HepG2 (cell line): ENCODE measurements around the gene CCDC82. TPM values are rescaled to one million over a fixed set of nuclear protein-coding genes. Genes with fewer than 3 reads are reported as not detected.

Source experiments
- BATF2 ChIP-seq: sonication (generic); formaldehyde crosslinking; IDR thresholded peaks from 2 replicates; pipeline ENCODE4 v1.8.0; 2022; ENCODE audit warnings: mild to moderate bottlenecking, missing genetic modification reagents, moderate library complexity
- CEBPG ChIP-seq: IDR thresholded peaks from 2 replicates; pipeline ENCODE4 v1.6.1; 2016
- DBP ChIP-seq: sonication (generic); formaldehyde crosslinking; IDR thresholded peaks from 2 replicates; pipeline ENCODE4 v1.4.0; 2020; ENCODE audit warnings: missing genetic modification reagents; ENCODE audit errors: not compliant biosample characterization
- ESRRA ChIP-seq: sonication (generic); formaldehyde crosslinking; IDR thresholded peaks from 2 replicates; pipeline ENCODE4 v1.5.1; 2020; ENCODE audit warnings: mild to moderate bottlenecking, low read depth, missing genetic modification reagents
- FOSL1 ChIP-seq: sonication (generic); formaldehyde crosslinking; IDR thresholded peaks from 2 replicates; pipeline ENCODE4 v1.9.0; 2021; ENCODE audit warnings: missing genetic modification reagents, borderline replicate concordance
- FOXC1 ChIP-seq: sonication (generic); formaldehyde crosslinking; IDR thresholded peaks from 2 replicates; pipeline ENCODE4 v1.8.0; 2022; ENCODE audit warnings: mild to moderate bottlenecking, missing genetic modification reagents, borderline replicate concordance
- FOXO1 ChIP-seq: sonication (generic); formaldehyde crosslinking; IDR thresholded peaks from 2 replicates; pipeline ENCODE4 v1.4.0; 2020; ENCODE audit warnings: missing genetic modification reagents
- HOMEZ ChIP-seq: IDR thresholded peaks from 2 replicates; pipeline ENCODE4 v1.6.1; 2016; ENCODE audit warnings: low read depth
- HOXD1 ChIP-seq: sonication (generic); formaldehyde crosslinking; IDR thresholded peaks from 2 replicates; pipeline ENCODE4 v1.5.0; 2020; ENCODE audit warnings: missing genetic modification reagents
- ISX ChIP-seq: sonication (generic); formaldehyde crosslinking; conservative IDR thresholded peaks from 2 replicates; pipeline ENCODE4 v1.5.0; 2020; ENCODE audit warnings: missing genetic modification reagents
- RXRB ChIP-seq: IDR thresholded peaks from 2 replicates; pipeline ENCODE4 v1.6.1; 2016; ENCODE audit warnings: borderline replicate concordance, missing genetic modification reagents, missing compliant biosample characterization
- SIX1 ChIP-seq: sonication (generic); formaldehyde crosslinking; IDR thresholded peaks from 2 replicates; pipeline ENCODE4 v1.4.0; 2020; ENCODE audit warnings: missing genetic modification reagents, borderline replicate concordance
- SRSF4 ChIP-seq: fragments of 200-400 bp; formaldehyde crosslinking; IDR thresholded peaks from one replicate; pipeline ENCODE4 v1.6.1; 2018; ENCODE audit warnings: mild to moderate bottlenecking, low read depth, low read length, moderate library complexity; ENCODE audit not compliant: poor library complexity, severe bottlenecking
- TGIF2 ChIP-seq: IDR thresholded peaks from 2 replicates; pipeline ENCODE4 v1.6.1; 2016; ENCODE audit warnings: control low read depth, missing compliant biosample characterization
- TIGD3 ChIP-seq: sonication (generic); formaldehyde crosslinking; IDR thresholded peaks from 2 replicates; pipeline ENCODE4 v1.5.1; 2020; ENCODE audit warnings: mild to moderate bottlenecking, missing genetic modification reagents, borderline replicate concordance
- ZFP1 ChIP-seq: IDR thresholded peaks from 2 replicates; pipeline ENCODE4 v1.6.1; 2016
- ZMYM2 ChIP-seq: sonication (generic); formaldehyde crosslinking; IDR thresholded peaks from 2 replicates; pipeline ENCODE4 v1.8.0; 2022; ENCODE audit warnings: mild to moderate bottlenecking, missing genetic modification reagents
- ZNF10 ChIP-seq: sonication (generic); formaldehyde crosslinking; IDR thresholded peaks from 2 replicates; pipeline ENCODE4 v1.4.0; 2020; ENCODE audit warnings: mild to moderate bottlenecking, low read depth, missing genetic modification reagents, borderline replicate concordance
- ZNF343 ChIP-seq: sonication (generic); formaldehyde crosslinking; IDR thresholded peaks from 2 replicates; pipeline ENCODE4 v1.4.0; 2020; ENCODE audit warnings: mild to moderate bottlenecking, missing genetic modification reagents
- ZNF501 ChIP-seq: sonication (generic); formaldehyde crosslinking; IDR thresholded peaks from 2 replicates; pipeline ENCODE4 v1.5.1; 2020; ENCODE audit warnings: mild to moderate bottlenecking, moderate library complexity, missing genetic modification reagents
- ZNF564 ChIP-seq: sonication (generic); formaldehyde crosslinking; IDR thresholded peaks from 2 replicates; pipeline ENCODE4 v1.8.1; 2023; ENCODE audit warnings: mild to moderate bottlenecking, missing genetic modification reagents
- ZNF576 ChIP-seq: sonication (generic); formaldehyde crosslinking; IDR thresholded peaks from 2 replicates; pipeline ENCODE4 v1.4.0; 2020; ENCODE audit warnings: mild to moderate bottlenecking, missing genetic modification reagents
- ZNF615 ChIP-seq: sonication (generic); formaldehyde crosslinking; IDR thresholded peaks from 2 replicates; pipeline ENCODE4 v1.5.0; 2020; ENCODE audit warnings: mild to moderate bottlenecking, missing genetic modification reagents, borderline replicate concordance
- ZNF747 ChIP-seq: sonication (generic); formaldehyde crosslinking; IDR thresholded peaks from 2 replicates; pipeline ENCODE4 v1.8.1; 2023; ENCODE audit warnings: missing genetic modification reagents, mild to moderate bottlenecking, borderline replicate concordance
- ZNF784 ChIP-seq: sonication (generic); formaldehyde crosslinking; IDR thresholded peaks from 2 replicates; pipeline ENCODE4 v1.5.1; 2020; ENCODE audit warnings: missing genetic modification reagents, mild to moderate bottlenecking, borderline replicate concordance
- polyA plus RNA-seq, 8 experiments: library from polyadenylated mRNA; depleted of rRNA in 3 of 8; stranded (reverse) in 7 of 8; unstranded in 1 of 8; fragments of >200 nt; fragmentation: Illumina TruSeq in 4 of 8; extraction: Trizol in 4 of 8; gene quantifications; 2 replicates each; pipeline versions ENCODE4 v1.2.1 to v1.2.3, GENCODE V29; 2011 to 2016; ENCODE audit warnings: low read depth in 4 of 8, missing spikeins in 1 of 8, mixed read lengths in 1 of 8; ENCODE audit not compliant: insufficient read depth in 1 of 8
- total RNA-seq, 5 experiments: library from RNA; depleted of rRNA; stranded (reverse); fragments of >200 nt; fragmentation: Illumina TruSeq; extraction: Trizol; gene quantifications; 2 replicates each; pipeline ENCODE4 v1.2.3, GENCODE V29; 2016; ENCODE audit warnings: low read depth in 1 of 5

Gene CCDC82
- total and polyA plus RNA-seq, 2 of the 13 experiments (the other 11 are each of a cell fraction or from before 2014, with no cell fraction given): 19.7 to 25.7 TPM

- TF ChIP-seq ISX (no peak), ZMYM2 (CRISPR knock-in tag) (no peak), ZNF10 (CRISPR knock-in tag) (no peak), ZFP1 (CRISPR knock-in tag) (0 out of 2 replicates have a peak, but pooled peaks have one; percentile 9), FOSL1 (CRISPR knock-in tag) (no peak), ZNF564 (CRISPR knock-in tag) (no peak), ZNF576 (CRISPR knock-in tag) (no peak), ZNF343 (CRISPR knock-in tag) (no peak), HOMEZ (CRISPR knock-in tag) (0 out of 2 replicates have a peak, but pooled peaks have one; percentile 37), HOXD1 (CRISPR knock-in tag) (no peak), SRSF4 (no peak), ZNF615 (CRISPR knock-in tag) (no peak), TGIF2 (peak; percentile 64; the same call in 1 of the 2 replicates), ESRRA (CRISPR knock-in tag) (0 out of 2 replicates have a peak, but pooled peaks have one; percentile 26), FOXC1 (CRISPR knock-in tag) (no peak), RXRB (CRISPR knock-in tag) (peak; percentile 36; the same call in 1 of the 2 replicates), TIGD3 (CRISPR knock-in tag) (no peak), ZNF501 (CRISPR knock-in tag) (no peak), DBP (CRISPR knock-in tag) (no peak), FOXO1 (CRISPR knock-in tag) (no peak; the same call in 1 of the 2 replicates), CEBPG (peak; percentile 6; the same call in 1 of the 2 replicates), ZNF747 (CRISPR knock-in tag) (no peak), SIX1 (CRISPR knock-in tag) (no peak), BATF2 (CRISPR knock-in tag) (no peak), ZNF784 (no peak)
Observed at GRCh38 chr11:96342961-96343711, 46.6 kb downstream of the CCDC82 start, which contains the start of gene MAML2 (continued).
